Spleen (tissue), 11 donors: ENCODE measurements around the gene MAD2L1BP. TPM values are rescaled to one million over a fixed set of nuclear protein-coding genes. Genes with fewer than 3 reads are reported as not detected.

ENCODE experiments used
- DNase-seq: peaks from one replicate; pipeline ENCODE4 v3.0.0-alpha.2; 2020
- H3K27ac ChIP-seq, 8 donors: fragments of 200-600 bp; sonication (generic) in 7 of 8; 1 replicate in 4 of 8; 2 replicates in 4 of 8; pipeline versions ENCODE4 v1.5.0 to v1.8.0; 2016 to 2021; ENCODE audit warnings: inconsistent platforms in 4 of 8, mild to moderate bottlenecking in 4 of 8, moderate library complexity in 1 of 8
- H3K27me3 ChIP-seq, 7 donors: fragments of 200-600 bp; sonication (generic) in 6 of 7; replicated peaks in 1 of 7; 1 replicate in 4 of 7; 2 replicates in 3 of 7; pipeline versions ENCODE4 v1.5.0 to v1.8.0; 2016 to 2021; ENCODE audit warnings: inconsistent platforms in 3 of 7, mild to moderate bottlenecking in 1 of 7
- H3K36me3 ChIP-seq, 6 donors: fragments of 200-600 bp; sonication (generic) in 5 of 6; 1 replicate in 4 of 6; 2 replicates in 2 of 6; pipeline versions ENCODE4 v1.5.0 to v1.8.0; 2016 to 2021; ENCODE audit warnings: inconsistent platforms in 2 of 6
- H3K4me1 ChIP-seq, 6 donors: fragments of 200-600 bp; sonication (generic) in 5 of 6; 1 replicate in 3 of 6; 2 replicates in 3 of 6; pipeline versions ENCODE4 v1.5.0 to v1.8.0; 2016 to 2021; ENCODE audit warnings: inconsistent platforms in 3 of 6
- H3K4me3 ChIP-seq, 8 donors: fragments of 200-600 bp; sonication (generic) in 7 of 8; 1 replicate in 4 of 8; 2 replicates in 4 of 8; pipeline versions ENCODE4 v1.5.0 to v1.8.0; 2016 to 2021; ENCODE audit warnings: inconsistent platforms in 4 of 8, mild to moderate bottlenecking in 4 of 8, moderate library complexity in 2 of 8
- H3K9me3 ChIP-seq, 8 donors: fragments of 200-600 bp; sonication (generic) in 7 of 8; 1 replicate in 4 of 8; 2 replicates in 4 of 8; pipeline versions ENCODE4 v1.5.0 to v1.8.0; 2016 to 2021; ENCODE audit warnings: inconsistent platforms in 4 of 8
- POLR2A ChIP-seq, 3 donors: fragments of 450-650 bp; IDR thresholded peaks; one replicate each; pipeline ENCODE4 v1.5.1; 2017; ENCODE audit warnings: antibody characterized with exemption in 3 of 3, mild to moderate bottlenecking in 1 of 3
- POLR2AphosphoS5 ChIP-seq, 3 donors: sonication (generic); formaldehyde crosslinking; IDR thresholded peaks; one replicate each; pipeline ENCODE4 v1.5.1; 2017; ENCODE audit warnings: antibody characterized with exemption in 3 of 3
- WGBS, 5 donors: extraction: QIAGEN DNeasy Blood & Tissue Kit in 3 of 5; methylation state at CpG; one replicate each; pipeline versions ENCODE4 v1.1.5 to v1.1.7; 2013 to 2018; 5-methylcytosine and 5-hydroxymethylcytosine counted together
- intact Hi-C: fragments of 100-400 bp; cut with DNase I; formaldehyde crosslinking; loops from one replicate; pipeline ENCODE4 v1.15.0; 2023; ENCODE audit warnings: low total_unique reads
- polyA plus RNA-seq, 3 donors: library from polyadenylated mRNA; stranded (reverse); fragments of 200-250 nt; gene quantifications; one replicate each; pipeline ENCODE4 v1.2.1, GENCODE V29; 2013
- total RNA-seq, 7 donors: library from RNA; depleted of rRNA in 3 of 7; stranded (reverse); fragments of >200 nt in 3 of 7; fragmentation: NEBNext Ultra II Directional in 4 of 7; extraction: Animal tissue kit (Norgen Biotek cat#: 25700) in 4 of 7; gene quantifications; one replicate each; pipeline versions ENCODE4 v1.1.0 to v1.2.1, GENCODE V29; 2016 to 2021
- TF ChIP-seq, protein P1 (sequence below), 11 experiments: fragments of 200-600 bp in 7 of 11; fragments of 450-650 bp in 4 of 11; sonication (generic) in 4 of 11; IDR thresholded peaks in 8 of 11; conservative IDR thresholded peaks in 3 of 11; 1 replicate in 7 of 11; 2 replicates in 4 of 11; pipeline versions ENCODE4 v1.4.0 to v1.8.0; 2016 to 2021; ENCODE audit warnings: antibody characterized with exemption in 11 of 11, inconsistent platforms in 4 of 11, mild to moderate bottlenecking in 1 of 11
- donor health status: healthy with polysubstance abuse.
- donor health status: DM: no; HTN: no; CAD: no; lungs with moderate emphysema.
- donor health status: DM: no; HTN: no; CAD: no.
- donor health status: Bipolar disorder and iron deficiency.
- donor health status: healthy.
- donor health status: DM: no; HTN: no; CAD: no.
- donor health status: DM: yes; HTN: yes; CAD: no.

MAD2L1BP gene
- total and polyA plus RNA-seq, 10 donors = 18.9 to 33.4 (median 21.7) TPM

DNA sequence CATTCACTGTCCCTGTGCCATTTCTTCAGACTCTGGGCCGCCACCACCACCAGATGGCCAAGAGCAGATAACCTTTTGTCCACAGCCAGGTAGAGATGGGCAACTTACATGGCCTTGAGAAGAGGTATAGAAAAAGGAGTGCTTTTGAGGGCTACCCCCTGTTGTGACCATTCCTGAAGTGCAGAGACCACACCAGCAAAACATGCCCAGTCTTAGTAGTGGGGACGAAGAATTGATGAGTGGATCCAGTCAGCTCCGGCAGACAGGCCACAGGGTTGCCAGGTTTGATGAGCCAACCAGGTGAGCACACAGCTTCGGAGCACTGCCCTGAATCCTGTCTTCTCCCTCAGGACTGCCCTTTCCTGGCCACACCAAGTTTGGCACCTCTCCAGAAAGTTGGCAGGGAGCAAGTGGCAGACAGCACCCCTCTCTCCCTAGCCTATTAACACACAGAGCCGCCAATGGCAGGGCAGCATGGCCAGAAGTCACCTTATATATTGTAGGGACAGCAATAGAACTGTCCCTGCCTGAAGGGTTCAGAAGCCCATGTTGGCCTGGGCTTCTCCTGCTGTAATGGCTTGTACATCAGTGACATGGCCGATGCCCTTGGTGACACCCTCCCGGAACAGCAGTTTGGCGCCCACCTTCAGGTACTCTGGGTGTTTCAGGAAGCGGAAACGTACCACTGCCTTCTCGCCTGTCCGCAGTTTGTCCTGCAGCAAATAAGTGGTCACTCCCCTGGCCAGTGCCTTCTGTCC lies 14.4 kb upstream of the MAD2L1BP start:
- intact Hi-C loops = no loop called here
- no peak for TF ChIP-seq POLR2A (IDR thresholded peaks at IDR 0.05)
- peak in 1 of 3 donors; percentile 33 for TF ChIP-seq POLR2AphosphoS5 (IDR thresholded peaks at IDR 0.05)
- peaks cover 0 to 10% (median 4%) of the 10 kb centered on the region in 6 donors for H3K4me1 ChIP-seq
- H3K36me3 ChIP-seq = peaks cover 0 to 99% (median 69%) of the 10 kb centered on the region in 6 donors
- no peaks in the 10 kb centered on the region for H3K27me3 ChIP-seq
- no peak overlapping the region for H3K27ac ChIP-seq
- no peak overlapping the region for H3K4me3 ChIP-seq
- WGBS, 5 donors = 91 to 98% (median 94%) methylated on average over 11 to 12 of the region's 12 CpGs
- peak; percentile 46 for DNase-seq
- no peaks in the 10 kb centered on the region for H3K9me3 ChIP-seq

- TF ChIP-seq POLR2AphosphoS5 (IDR thresholded peaks at IDR 0.05) = peak in 1 of 3 donors; percentile 13
- no peak for TF ChIP-seq POLR2A (IDR thresholded peaks at IDR 0.05)
- no peak for DNase-seq
- intact Hi-C loops = no loop called here
Measured at GRCh38 chr6:43621836-43622180, 13.8 kb upstream of the MAD2L1BP start.

GRCh38 chr6:43622541-43622940 lies 13.1 kb upstream of the MAD2L1BP start:
- Histone ChIP-seq H3K4me3 (no peak overlapping the region), H3K36me3 (peaks cover 0 to 91% (median 70%) of the 10 kb centered on the region in 6 donors), H3K4me1 (peaks cover 8 to 23% (median 17%) of the 10 kb centered on the region in 6 donors), H3K9me3 (no peaks in the 10 kb centered on the region), H3K27me3 (no peaks in the 10 kb centered on the region), H3K27ac (no peak overlapping the region)
- intact Hi-C loops = no loop called here
- peak; percentile 61 for DNase-seq
- 94 to 99% (median 97%) methylated on average over 9 to 10 of the region's 10 CpGs for WGBS, 5 donors
- TF ChIP-seq, protein P1, sequence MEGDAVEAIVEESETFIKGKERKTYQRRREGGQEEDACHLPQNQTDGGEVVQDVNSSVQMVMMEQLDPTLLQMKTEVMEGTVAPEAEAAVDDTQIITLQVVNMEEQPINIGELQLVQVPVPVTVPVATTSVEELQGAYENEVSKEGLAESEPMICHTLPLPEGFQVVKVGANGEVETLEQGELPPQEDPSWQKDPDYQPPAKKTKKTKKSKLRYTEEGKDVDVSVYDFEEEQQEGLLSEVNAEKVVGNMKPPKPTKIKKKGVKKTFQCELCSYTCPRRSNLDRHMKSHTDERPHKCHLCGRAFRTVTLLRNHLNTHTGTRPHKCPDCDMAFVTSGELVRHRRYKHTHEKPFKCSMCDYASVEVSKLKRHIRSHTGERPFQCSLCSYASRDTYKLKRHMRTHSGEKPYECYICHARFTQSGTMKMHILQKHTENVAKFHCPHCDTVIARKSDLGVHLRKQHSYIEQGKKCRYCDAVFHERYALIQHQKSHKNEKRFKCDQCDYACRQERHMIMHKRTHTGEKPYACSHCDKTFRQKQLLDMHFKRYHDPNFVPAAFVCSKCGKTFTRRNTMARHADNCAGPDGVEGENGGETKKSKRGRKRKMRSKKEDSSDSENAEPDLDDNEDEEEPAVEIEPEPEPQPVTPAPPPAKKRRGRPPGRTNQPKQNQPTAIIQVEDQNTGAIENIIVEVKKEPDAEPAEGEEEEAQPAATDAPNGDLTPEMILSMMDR (IDR thresholded peaks at IDR 0.05 in 8 of 11, conservative IDR thresholded peaks at IDR 0.05 in 3 of 11) = no peak
- TF ChIP-seq POLR2A (IDR thresholded peaks at IDR 0.05) (no peak), POLR2AphosphoS5 (IDR thresholded peaks at IDR 0.05) (peak; percentile 28 to 69 (median 32))

More at GRCh38 chr6:43621836-43622180, 13.8 kb upstream of the MAD2L1BP start:
- Histone ChIP-seq H3K4me3 (no peak overlapping the region), H3K27me3 (no peaks in the 10 kb centered on the region), H3K9me3 (no peaks in the 10 kb centered on the region), H3K36me3 (peaks cover 0 to 97% (median 70%) of the 10 kb centered on the region in 6 donors), H3K4me1 (peaks cover 3 to 16% (median 9%) of the 10 kb centered on the region in 6 donors), H3K27ac (no peak overlapping the region)
- WGBS, 5 donors = 94 to 98% (median 95%) methylated on average over 10 of the region's 10 CpGs

- DNase-seq = peak; percentile 47
- Histone ChIP-seq H3K9me3 (no peaks in the 10 kb centered on the region), H3K27ac (no peak overlapping the region), H3K36me3 (peaks cover 0 to 75% (median 62%) of the 10 kb centered on the region in 6 donors), H3K27me3 (no peaks in the 10 kb centered on the region), H3K4me1 (peaks cover 10 to 34% (median 25%) of the 10 kb centered on the region in 6 donors), H3K4me3 (no peak overlapping the region)
- intact Hi-C loops = no loop called here
- 91 to 97% (median 95%) methylated on average over 8 to 12 of the region's 12 CpGs for WGBS, 5 donors
- TF ChIP-seq, protein P1 (IDR thresholded peaks at IDR 0.05 in 8 of 11, conservative IDR thresholded peaks at IDR 0.05 in 3 of 11) = no peak
- TF ChIP-seq POLR2AphosphoS5 (IDR thresholded peaks at IDR 0.05) = peak in 2 of 3 donors; percentile 25 to 58
Measured at GRCh38 chr6:43623880-43624785, 11.5 kb upstream of the MAD2L1BP start.
